IPS-NIHi7 (cell line): ENCODE results near the gene MYCN.
"Not testable (repeated sequence)": the region's sequence is repeated elsewhere in the genome, so short reads cannot be mapped to it uniquely, and the experiment has no call there.

ENCODE experiments used
- DNase-seq: peaks from one replicate; pipeline ENCODE4 v3.0.0; 2012; ENCODE audit warnings: mixed read lengths; ENCODE audit errors: extremely low spot score

Gene MYCN

GRCh38 chr2:15957881-15958713 is 17.7 kb downstream of the MYCN start:
- peak; percentile 50 for DNase-seq

DNA sequence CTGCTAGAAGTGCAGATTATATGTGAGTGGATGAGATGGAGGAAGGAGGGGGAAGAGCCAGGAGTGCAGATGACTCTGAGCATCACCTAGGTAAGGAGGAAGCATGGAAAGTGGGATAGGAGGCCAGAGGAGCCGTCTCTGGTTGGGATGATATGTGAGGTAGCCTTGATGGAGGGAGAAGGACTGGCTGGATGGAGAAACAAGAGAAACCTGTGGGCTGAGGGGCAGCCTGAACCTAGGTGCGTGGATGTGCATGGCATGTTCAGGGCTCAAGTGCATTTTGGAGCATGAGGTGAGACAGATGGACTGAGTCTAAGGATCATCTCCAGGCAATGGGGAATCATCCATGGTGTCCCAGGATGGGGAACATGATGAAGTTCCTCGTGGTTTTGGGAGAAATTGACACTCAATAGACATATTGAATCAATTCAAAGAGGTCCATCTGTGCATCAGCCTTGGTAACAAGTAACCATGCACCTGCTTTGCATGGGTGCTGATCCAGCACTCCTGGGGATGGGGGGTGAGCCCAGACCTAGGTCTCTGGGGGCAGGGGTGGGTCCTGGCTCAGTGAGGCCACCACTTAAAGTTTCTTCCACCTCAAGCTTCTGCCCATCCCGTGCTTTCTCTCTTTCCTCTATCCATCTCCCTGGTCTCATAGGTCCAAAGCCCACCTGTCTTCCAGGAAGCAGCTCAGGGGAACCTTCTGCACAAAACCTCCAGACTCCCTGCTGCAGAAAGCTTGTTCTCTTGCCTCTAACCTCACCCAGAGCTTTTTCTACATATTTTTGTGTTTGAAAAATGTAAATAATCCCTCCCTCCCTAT is 19.2 kb downstream of the MYCN start:
- DNase-seq, result no peak

DNA sequence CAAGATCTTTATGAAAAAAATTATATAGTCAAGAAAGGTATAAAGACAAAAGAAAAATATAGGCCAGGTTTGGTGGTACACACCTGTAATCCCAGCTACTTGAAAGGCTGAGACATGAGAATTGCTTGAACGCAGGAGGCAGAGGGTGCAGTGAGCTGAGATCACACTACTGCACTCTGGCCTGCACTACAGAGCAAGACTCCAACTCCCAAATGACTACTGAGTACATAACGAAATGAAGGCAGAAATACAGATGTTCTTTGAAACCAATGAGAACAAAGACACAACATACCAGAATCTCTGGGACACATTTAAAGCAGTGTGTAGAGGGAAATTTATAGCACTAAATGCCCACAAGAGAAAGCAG is 19.8 kb downstream of the MYCN start:
- not testable (repeated sequence) for DNase-seq

DNA sequence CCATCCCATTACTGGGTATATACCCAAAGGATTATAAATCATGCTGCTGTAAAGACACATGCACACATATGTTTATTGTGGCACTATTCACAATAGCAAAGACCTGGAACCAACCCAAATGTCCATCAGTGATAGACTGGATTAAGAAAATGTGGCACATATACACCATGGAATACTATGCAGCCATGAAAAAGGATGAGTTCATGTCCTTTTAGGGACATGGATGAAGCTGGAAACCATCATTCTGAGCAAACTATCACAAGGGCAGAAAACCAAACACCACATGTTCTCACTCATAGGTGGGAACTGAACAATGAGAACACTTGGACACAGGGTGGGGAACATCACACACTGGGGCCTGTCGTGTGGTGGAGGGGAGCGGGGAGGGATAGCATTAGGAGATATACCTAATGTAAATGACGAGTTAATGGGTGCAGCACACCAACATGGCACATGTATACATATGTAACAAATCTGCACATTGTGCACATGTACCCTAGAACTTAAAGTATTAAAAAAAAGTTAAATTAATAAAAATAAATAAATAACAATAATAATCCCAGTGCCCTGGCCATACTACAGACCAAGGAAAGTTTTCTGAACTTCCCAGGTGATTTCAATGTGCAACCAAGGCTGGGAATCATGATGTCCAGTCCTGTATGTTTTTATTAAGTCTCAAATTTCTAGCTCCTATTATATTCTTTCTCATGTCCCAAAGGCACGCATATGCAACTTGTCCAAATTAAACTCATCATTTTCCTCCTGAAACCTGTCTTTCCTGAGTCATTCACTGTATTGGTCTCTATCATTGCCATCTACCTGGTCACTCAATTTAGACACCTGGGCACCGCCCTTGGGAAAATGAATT is 23.0 kb downstream of the MYCN start:
- DNase-seq, result not testable (repeated sequence)

DNA sequence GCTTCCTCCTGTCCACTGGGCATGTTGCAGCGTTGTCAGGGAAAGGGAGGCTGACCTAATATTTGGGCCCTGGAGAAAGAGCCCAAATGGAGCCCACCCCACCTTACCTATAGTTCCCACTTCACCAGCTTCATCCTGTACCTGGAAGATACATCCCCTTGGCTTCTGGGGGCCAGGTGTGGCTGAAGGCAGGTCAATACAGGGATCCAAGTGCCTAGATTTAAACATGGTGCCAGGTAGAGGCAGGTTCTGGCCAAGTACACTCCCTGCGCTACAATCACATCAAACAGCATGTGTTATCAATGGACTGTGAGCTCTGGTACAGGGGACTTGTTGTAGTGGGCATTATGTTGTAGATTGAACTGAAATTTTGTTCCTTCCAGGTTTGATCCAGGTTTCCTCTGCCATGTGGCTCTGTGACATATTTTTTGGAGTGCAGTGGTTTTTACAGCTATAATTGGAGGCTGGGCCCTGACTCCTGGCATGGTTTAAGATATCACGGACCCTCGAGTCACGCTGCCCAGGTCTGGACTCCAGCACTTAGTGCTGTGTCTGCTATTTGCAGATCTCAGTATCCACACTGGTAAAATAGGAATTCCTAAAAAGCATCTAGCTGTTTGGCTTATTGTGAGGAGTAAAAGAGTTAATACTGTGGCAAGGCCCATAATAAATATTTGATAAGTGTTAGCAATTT is 23.8 kb downstream of the MYCN start:
- no peak for DNase-seq

DNA sequence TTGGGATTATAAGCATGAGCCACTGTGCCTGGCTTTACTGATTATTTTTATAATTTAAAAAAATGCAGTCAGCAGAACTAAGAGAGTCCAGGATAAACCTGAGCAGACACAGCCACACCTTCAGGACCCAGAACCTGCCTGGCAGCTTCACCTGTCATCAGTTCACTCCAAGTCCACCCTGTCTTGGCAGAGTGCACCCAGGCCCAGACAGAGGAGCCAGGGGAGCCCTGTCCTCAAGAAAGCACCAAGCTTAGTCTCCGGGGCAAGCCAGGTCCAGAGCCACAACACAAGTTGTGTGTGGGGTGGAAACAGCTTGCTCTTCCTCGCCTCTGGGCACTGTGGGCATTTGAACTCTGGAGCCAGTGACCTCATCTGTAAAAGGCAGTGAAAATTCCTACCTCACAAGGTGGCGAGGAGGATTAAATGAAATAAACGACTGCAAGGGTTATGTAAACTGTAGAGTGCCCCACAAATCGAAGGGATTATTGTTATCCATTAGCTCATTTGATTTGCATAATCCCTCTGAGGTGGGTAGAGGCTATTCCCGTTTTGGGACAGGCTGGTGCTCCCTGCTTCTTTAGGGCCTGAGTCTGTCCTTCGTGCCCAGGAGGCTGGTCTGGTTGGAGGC is 24.7 kb downstream of the MYCN start:
- no peak for DNase-seq

DNA sequence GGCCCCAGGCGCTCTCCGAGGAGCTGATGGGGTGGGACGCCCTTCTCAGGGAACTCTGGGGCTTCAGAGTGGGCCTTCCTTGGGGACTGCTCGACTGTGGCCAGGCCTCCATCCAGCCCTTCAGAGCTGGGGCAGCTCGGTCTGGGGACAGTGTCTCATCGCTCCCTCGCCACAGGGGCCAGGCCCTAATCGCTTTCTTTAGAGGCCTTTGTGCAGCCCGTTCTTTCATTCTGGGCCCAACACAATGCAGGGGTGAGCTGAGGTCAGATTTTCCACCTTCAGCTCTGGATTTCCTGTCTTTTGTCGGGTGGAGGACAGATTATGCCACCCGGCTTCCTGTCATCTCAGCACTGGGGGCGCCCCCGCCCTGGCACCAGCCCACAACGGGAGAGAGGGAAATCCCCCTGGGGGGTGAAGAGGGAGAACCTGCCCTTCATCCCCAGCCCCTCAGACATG is 25.2 kb downstream of the MYCN start:
- DNase-seq, result no peak

GRCh38 chr2:15967415-15968279 is 27.3 kb downstream of the MYCN start:
- DNase-seq, result no peak

- DNase-seq, result no peak
Observed at GRCh38 chr2:15968280-15969178, 28.2 kb downstream of the MYCN start.

GRCh38 chr2:15969214-15969613 is 28.9 kb downstream of the MYCN start:
- DNase-seq, result no peak

- DNase-seq, result no peak
Observed at GRCh38 chr2:15970701-15971100, 30.4 kb downstream of the MYCN start.

DNA sequence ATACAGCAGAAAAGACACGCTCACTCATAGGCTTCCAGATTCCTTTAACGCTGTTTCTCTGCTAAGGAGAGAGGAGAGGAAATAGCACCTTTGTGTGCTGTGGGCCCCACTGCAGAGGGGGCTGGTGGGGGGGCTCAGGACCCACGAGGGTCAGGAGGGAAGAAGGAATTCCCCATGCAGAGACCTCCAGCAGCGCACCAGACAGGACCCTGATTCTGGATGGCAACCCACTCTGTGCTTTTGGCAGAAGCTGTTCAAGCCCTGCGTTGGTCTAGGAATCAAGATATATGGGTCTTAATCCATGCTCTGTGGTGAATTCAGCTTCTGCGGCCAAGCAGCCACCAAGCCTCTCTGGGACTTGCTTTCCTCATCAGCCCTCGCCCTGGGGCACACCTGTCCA is 31.0 kb downstream of the MYCN start:
- no peak for DNase-seq

- DNase-seq, result no peak
Observed at GRCh38 chr2:15971831-15972522, 31.6 kb downstream of the MYCN start.

DNA sequence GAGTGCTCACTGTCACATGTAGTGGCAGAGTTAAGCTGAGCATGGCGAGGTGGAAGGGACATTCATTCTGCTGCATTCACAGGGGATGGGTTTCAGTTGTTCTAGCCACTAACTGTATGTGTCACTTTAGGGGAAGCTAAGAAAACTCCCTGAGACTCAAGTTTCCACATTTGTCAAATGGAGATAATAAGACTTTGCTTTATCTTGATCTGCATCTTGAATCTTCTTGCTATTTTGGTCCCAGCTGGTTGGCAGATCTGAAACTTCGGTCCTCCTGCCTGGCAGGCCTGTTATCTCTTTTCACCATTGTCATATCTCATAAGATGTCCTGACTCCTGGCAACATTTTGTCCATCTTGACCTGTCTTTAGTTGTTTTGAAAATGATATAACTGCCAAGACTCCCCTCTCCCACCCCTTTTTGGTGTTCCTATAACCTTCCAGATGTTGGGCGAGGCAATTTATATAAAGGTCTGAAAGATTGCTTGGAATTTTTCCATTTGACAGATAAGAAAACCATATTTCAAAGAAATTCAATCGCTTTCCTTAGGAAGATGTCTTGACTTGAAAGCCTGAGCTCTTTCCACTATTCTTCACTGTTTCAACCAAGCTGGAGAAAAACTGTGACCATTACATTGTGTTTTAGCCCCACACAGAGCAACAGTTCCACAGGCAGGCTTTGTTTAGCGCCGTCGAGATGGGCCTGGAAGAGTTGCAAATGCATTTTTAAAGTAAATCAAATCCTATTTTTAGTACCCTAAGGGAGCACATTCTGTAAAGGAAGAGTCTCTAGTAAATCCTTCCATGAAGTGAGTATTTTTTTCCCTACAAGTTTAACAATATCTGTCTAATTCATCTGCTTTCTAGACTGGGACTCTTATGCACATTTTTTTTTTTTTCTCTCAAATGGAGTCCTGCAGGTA is 33.4 kb downstream of the MYCN start:
- no peak for DNase-seq

- no peak for DNase-seq
Observed at GRCh38 chr2:15974565-15975260, 34.4 kb downstream of the MYCN start.

- DNase-seq, result no peak
Observed at GRCh38 chr2:15975261-15975600, 34.9 kb downstream of the MYCN start.

DNA sequence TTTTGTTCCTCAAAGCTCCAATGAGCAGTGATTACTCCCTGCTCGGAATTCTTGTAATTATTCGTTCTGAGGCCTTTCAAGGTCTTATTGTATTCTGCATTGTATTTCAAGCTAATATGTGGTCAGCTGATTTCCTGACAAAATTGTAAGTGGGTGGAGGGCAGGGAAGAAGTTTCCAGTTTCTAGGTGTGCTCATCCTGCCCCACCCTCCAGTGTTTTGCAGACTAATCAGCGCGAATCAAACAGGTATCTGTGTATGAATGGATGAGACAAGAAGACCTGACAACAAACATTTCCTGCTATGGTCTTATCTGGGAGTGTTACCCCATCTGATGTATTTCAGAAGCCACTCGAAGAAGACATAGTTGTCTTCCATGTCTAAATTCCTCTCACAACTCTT is 35.3 kb downstream of the MYCN start:
- no peak for DNase-seq
